ENCODE measurements around the gene ANP32A. TPM values are rescaled to one million over a fixed set of nuclear protein-coding genes. Genes with fewer than 3 reads are reported as not detected.

Gene ANP32A
- total and polyA plus RNA-seq, 9 of the 15 experiments (the other 6 are each of a cell fraction or from before 2014, with no cell fraction given): 13.2 to 656 (median 210) TPM

- Histone ChIP-seq H3K4me1 (replicated peaks in 1 of 2; ENCODE audit: control insufficient read depth in 2 of 2, insufficient read depth in 2 of 2, low read length in 2 of 2) (peaks cover 0 to 5% of the 10 kb centered on the region in 2 experiments; a peak in 3 of 5 replicates), H3K9ac (ENCODE audit: insufficient read depth in 1 of 2, low read depth in 2 of 2, low read length in 2 of 2) (no peak overlapping the region), H3K27me3 (ENCODE audit: control insufficient read depth in 2 of 2, insufficient read depth in 2 of 2, low read length in 2 of 2) (no peaks in the 10 kb centered on the region), H3K36me3 (ENCODE audit: control insufficient read depth, insufficient read depth, low read length) (peaks cover 82% of the 10 kb centered on the region), H4K20me1 (replicated peaks; ENCODE audit: control insufficient read depth, insufficient read depth, low read length) (peaks cover 54% of the 10 kb centered on the region), H3K4me3 (no peak overlapping the region), H2AFZ (ENCODE audit: low read depth, low read length) (no peak overlapping the region), H3K27ac (ENCODE audit: extremely low read depth, low read depth, low read length) (no peak overlapping the region), H3K79me2 (ENCODE audit: control insufficient read depth, insufficient read depth, low read length) (peaks cover 93% of the 10 kb centered on the region), H3K4me2 (ENCODE audit: insufficient read depth, low read length) (no peak overlapping the region), H3K9me3 (replicated peaks; ENCODE audit: control insufficient read depth, insufficient read depth, low read depth, low read length) (no peaks in the 10 kb centered on the region), H3K9me1 (ENCODE audit: control insufficient read depth, insufficient read depth, low read length) (no peaks in the 10 kb centered on the region)
- ATAC-seq: no peak; the same call in 2 of the 3 replicates
- peak; percentile 40 for FAIRE-seq
- ChIA-PET POLR2A (interaction anchor here (0.6 kb wide), 1 partner anchor 46 kb away, joined by 3 read pairs; no protein-coding TSS in a partner anchor), CTCF (ENCODE audit: low intra/inter-chr PET ratio) (no interaction called here)
- DNase-seq (ENCODE audit: extremely low read depth in 1 of 4, low spot score in 3 of 4): no peak
- no TSS peak for BruUV-seq (replicated peaks)
- in situ Hi-C loops (cut with MboI): no loop called here
- 86% methylated on average over 3 of the region's 3 CpGs for WGBS (ENCODE audit: insufficient coverage, low coverage, missing lambda C conversion rate)
- intact Hi-C loops (cut with micrococcal nuclease): no loop called here
- TF ChIP-seq ZBTB40 (IDR thresholded peaks at IDR 0.05): no peak
- TF ChIP-seq ZBTB40 (CRISPR knock-in tag; IDR thresholded peaks at IDR 0.05): no peak
- no peak for TF ChIP-seq CC2D1A (IDR thresholded peaks at IDR 0.05)
- no peak for TF ChIP-seq FIP1L1 (IDR thresholded peaks at IDR 0.05; ENCODE audit: low read depth, low read length, poor library complexity, severe bottlenecking)
- TF ChIP-seq ZNF740 (CRISPR knock-in tag; IDR thresholded peaks at IDR 0.05): no peak
- TF ChIP-seq ZNF740 (tag; IDR thresholded peaks at IDR 0.05): no peak
- no peak for TF ChIP-seq TCF15 (CRISPR knock-in tag; IDR thresholded peaks at IDR 0.05)
- no peak for TF ChIP-seq NR2F6 (CRISPR knock-in tag; IDR thresholded peaks at IDR 0.05)
- no peak for TF ChIP-seq ZNF324 (CRISPR knock-in tag; IDR thresholded peaks at IDR 0.05)
- TF ChIP-seq HMG20B (CRISPR knock-in tag; IDR thresholded peaks at IDR 0.05): no peak
- TF ChIP-seq CHCHD3 (CRISPR knock-in tag; IDR thresholded peaks at IDR 0.05): no peak
- TF ChIP-seq ZNF41 (CRISPR knock-in tag; conservative IDR thresholded peaks at IDR 0.05): no peak
Measured at GRCh38 chr15:68791431-68792283, 29.0 kb downstream of the ANP32A start.

Measured in K562 (cell line).